Omental fat pad (tissue), 4 donors: ENCODE data around the gene INPP4A. TPM values are rescaled to one million over a fixed set of nuclear protein-coding genes. Genes with fewer than 3 reads are reported as not detected.

Experiments
- ATAC-seq: fragments of 150-250 bp; one replicate; pipeline ENCODE4 v1.9.1; 2016; ENCODE audit warnings: mild to moderate bottlenecking, moderate library complexity; ENCODE audit not compliant: low FRiP score
- DNase-seq: peaks from one replicate; pipeline ENCODE4 v3.0.0-alpha.2; 2019; ENCODE audit warnings: low spot score
- total RNA-seq, 4 donors: library from RNA; depleted of rRNA; stranded (reverse); fragments of >200 nt; gene quantifications; one replicate each; pipeline ENCODE4 v1.1.0, GENCODE V29; 2016
- TF ChIP-seq, protein P1 (sequence below), 3 donors: fragments of 450-650 bp; IDR thresholded peaks; one replicate each; pipeline ENCODE4 v1.5.1; 2016 to 2017; ENCODE audit warnings: antibody characterized with exemption in 3 of 3, mild to moderate bottlenecking in 3 of 3, moderate library complexity in 2 of 3

INPP4A gene
- total RNA-seq, 4 donors from 2014 or later, result 19.6 to 32.2 (median 28.0) TPM

DNA sequence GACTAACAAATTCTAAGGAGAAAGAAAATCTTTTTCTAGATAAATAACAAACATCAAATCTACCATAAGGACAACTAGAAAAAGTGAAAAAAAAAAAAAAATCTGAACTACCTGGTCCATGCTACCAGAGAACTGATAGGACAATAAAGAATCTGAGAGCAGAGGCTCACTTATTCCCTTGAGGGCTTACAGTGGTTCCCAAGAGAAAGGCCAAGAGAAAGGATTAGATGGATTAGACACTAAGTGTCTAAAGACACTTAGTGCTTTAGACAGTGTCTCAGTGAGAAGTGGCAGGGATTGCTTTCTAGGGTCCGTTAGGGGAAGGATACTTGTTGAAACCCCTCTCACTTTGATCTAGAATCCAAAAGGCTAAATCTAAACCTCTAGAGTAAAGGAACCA lies 85.5 kb downstream of the INPP4A start:
- no peak for ATAC-seq
- TF ChIP-seq, protein P1, sequence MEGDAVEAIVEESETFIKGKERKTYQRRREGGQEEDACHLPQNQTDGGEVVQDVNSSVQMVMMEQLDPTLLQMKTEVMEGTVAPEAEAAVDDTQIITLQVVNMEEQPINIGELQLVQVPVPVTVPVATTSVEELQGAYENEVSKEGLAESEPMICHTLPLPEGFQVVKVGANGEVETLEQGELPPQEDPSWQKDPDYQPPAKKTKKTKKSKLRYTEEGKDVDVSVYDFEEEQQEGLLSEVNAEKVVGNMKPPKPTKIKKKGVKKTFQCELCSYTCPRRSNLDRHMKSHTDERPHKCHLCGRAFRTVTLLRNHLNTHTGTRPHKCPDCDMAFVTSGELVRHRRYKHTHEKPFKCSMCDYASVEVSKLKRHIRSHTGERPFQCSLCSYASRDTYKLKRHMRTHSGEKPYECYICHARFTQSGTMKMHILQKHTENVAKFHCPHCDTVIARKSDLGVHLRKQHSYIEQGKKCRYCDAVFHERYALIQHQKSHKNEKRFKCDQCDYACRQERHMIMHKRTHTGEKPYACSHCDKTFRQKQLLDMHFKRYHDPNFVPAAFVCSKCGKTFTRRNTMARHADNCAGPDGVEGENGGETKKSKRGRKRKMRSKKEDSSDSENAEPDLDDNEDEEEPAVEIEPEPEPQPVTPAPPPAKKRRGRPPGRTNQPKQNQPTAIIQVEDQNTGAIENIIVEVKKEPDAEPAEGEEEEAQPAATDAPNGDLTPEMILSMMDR (IDR thresholded peaks at IDR 0.05), result no peak

DNA sequence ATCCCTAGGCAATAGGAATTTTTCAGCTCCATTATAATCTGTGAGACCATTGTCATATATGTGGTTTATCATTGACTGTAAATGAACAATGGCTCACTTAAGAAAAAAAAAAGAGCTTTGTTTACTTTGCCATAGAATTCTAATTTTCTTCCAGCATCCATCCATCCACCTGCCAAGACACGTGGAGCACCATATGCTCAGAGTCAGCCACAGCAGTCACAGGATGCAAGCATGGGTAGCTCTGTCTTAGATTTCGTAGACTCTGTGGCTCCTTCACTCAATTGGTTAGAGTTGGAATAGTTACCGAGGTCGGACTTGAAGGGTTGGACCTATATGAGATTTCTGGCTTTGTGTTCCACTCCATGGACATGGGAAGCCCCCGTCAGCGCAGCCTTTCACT lies 88.1 kb downstream of the INPP4A start:
- ATAC-seq (no peak), DNase-seq (no peak)
- TF ChIP-seq, protein P1 (IDR thresholded peaks at IDR 0.05), result no peak

More for the DNA sequence above, 85.5 kb downstream of the INPP4A start:
- DNase-seq, result no peak

DNA sequence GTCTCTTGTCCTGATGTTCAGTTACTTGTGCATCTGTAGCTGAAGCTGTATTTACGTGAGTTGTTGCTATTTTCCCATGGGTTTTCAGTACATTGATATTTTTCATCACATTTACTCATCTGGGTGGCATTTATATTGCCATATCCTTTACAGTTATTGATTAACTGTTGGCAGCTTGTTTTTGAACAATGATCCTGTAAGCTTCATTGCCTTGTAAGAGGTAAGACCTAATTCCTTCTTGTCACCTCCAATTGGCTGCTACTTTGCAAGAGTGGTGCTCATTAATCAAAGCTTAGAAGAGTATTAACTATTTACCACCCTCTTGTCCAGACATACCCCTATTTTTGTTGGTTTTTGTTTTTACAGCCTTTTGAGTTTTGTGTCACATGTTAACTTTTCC lies 88.9 kb downstream of the INPP4A start:
- DNase-seq, result no peak
- TF ChIP-seq, protein P1 (IDR thresholded peaks at IDR 0.05), result no peak
- no peak for ATAC-seq

- DNase-seq, result no peak
- ATAC-seq, result no peak
- TF ChIP-seq, protein P1 (IDR thresholded peaks at IDR 0.05), result no peak
Measured at GRCh38 chr2:98534761-98535160, 90.1 kb downstream of the INPP4A start.

GRCh38 chr2:98535971-98536677 lies 91.5 kb downstream of the INPP4A start:
- ATAC-seq (no peak), DNase-seq (no peak)
- TF ChIP-seq, protein P1 (IDR thresholded peaks at IDR 0.05), result no peak

DNA sequence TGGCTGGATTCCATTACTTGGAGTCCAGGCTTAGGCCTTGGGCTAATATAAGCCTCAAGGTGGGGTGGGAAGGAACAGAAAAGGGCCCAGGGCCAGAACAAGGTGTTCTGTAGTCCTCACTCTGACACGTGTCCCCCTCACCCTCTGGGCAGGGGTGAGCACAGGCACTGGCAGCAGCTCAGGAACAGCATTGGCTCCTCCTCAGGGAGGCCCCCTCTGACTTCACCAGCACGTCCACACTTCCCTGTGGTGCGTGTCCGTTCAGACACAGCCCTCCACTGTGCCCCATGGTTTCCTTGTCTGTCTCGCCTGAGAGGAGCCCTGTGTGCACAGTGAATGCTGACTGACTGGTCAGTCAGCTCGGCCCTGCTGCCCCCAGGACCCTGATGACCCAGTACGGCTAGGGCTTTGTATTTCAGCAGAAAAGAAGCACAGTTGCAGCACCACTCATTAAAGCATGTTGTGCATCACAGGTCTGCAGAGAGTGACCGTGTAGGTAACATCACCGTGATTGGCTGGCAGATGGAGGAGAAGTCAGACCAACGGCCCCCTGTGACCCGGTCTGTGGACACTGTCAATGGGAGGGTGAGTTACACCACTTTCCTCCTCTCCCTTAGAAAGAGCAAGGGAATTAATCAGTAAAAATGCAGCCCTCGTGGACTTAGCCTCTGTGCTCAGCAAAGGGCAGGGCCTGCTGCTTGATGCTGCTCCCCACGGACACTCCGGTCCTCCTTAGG lies 92.9 kb downstream of the INPP4A start:
- TF ChIP-seq, protein P1 (IDR thresholded peaks at IDR 0.05), result no peak
- ATAC-seq, result no peak
- DNase-seq, result no peak
